ENCODE measurements around the gene TCF12. TPM values are rescaled to one million over a fixed set of nuclear protein-coding genes. Genes with fewer than 3 reads are reported as not detected.

The TCF12 gene
- total and polyA plus RNA-seq, 2 of the 8 experiments (the other 6 are each of a cell fraction or from before 2014, with no cell fraction given): 85.8 to 101 TPM

- no peak for TF ChIP-seq RXRA (IDR thresholded peaks at IDR 0.05; ENCODE audit: insufficient read depth, low read depth, low read length)
- TF ChIP-seq, protein P1, sequence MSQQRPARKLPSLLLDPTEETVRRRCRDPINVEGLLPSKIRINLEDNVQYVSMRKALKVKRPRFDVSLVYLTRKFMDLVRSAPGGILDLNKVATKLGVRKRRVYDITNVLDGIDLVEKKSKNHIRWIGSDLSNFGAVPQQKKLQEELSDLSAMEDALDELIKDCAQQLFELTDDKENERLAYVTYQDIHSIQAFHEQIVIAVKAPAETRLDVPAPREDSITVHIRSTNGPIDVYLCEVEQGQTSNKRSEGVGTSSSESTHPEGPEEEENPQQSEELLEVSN (IDR thresholded peaks at IDR 0.05): no peak
- no peak for TF ChIP-seq GTF2F1 (IDR thresholded peaks at IDR 0.05; ENCODE audit: borderline replicate concordance, low read depth, low read length)
- TF ChIP-seq SP2 (IDR thresholded peaks at IDR 0.05; ENCODE audit: low read length): no peak
- no peak for TF ChIP-seq TCF12 (IDR thresholded peaks at IDR 0.05; ENCODE audit: low read depth, low read length)
- TF ChIP-seq GABPA (IDR thresholded peaks at IDR 0.05; ENCODE audit: borderline replicate concordance, insufficient read depth, low read length): no peak
- no peak for TF ChIP-seq POLR2AphosphoS5 (IDR thresholded peaks at IDR 0.05; ENCODE audit: low read depth, low read length)
- no peak for TF ChIP-seq YY1 (IDR thresholded peaks at IDR 0.05; ENCODE audit: low read depth, low read length)
- TF ChIP-seq CBX5 (IDR thresholded peaks at IDR 0.05; ENCODE audit: low read depth, low read length): no peak
- TF ChIP-seq CTBP2 (IDR thresholded peaks at IDR 0.05; ENCODE audit: borderline replicate concordance, insufficient read depth, insufficient read length, low read length): no peak
- TF ChIP-seq CHD1 (IDR thresholded peaks at IDR 0.05; ENCODE audit: low read depth, low read length): no peak
Observed at GRCh38 chr15:57285386-57285785, 366.9 kb downstream of the TCF12 start (continued).
